Stimulated activated CD8-positive, alpha-beta memory T cell treated with anti-CD3 and anti-CD28 coated beads, Interleukin-15, amount 100 ng/mL, for 4 hours (primary cell): ENCODE measurements around the gene RGS14.

Experiments used
- DNase-seq, 2 donors: peaks; one replicate each; pipeline ENCODE4 v3.0.0-alpha.2; 2020; ENCODE audit warnings: low read depth in 2 of 2

RGS14 gene

GRCh38 chr5:177378884-177379883 lies 21.5 kb downstream of the RGS14 start:
- no peak for DNase-seq

GRCh38 chr5:177380805-177381126 lies 23.0 kb downstream of the RGS14 start:
- no peak for DNase-seq

GRCh38 chr5:177382423-177383029 lies 24.8 kb downstream of the RGS14 start:
- no peak for DNase-seq

GRCh38 chr5:177383181-177383580 lies 25.5 kb downstream of the RGS14 start:
- DNase-seq: no peak

- no peak for DNase-seq
These were observed 26.4 kb downstream of the RGS14 start, which contains the start of gene SLC34A1 for GRCh38 chr5:177384134-177384533. Gene SLC34A1, plus strand, starts transcription at chr5:177384434. Its CDS starts 1,308 bp downstream, at chr5:177385742.

GRCh38 chr5:177385720-177386119 lies 28.0 kb downstream of the RGS14 start:
- no peak for DNase-seq

DNA sequence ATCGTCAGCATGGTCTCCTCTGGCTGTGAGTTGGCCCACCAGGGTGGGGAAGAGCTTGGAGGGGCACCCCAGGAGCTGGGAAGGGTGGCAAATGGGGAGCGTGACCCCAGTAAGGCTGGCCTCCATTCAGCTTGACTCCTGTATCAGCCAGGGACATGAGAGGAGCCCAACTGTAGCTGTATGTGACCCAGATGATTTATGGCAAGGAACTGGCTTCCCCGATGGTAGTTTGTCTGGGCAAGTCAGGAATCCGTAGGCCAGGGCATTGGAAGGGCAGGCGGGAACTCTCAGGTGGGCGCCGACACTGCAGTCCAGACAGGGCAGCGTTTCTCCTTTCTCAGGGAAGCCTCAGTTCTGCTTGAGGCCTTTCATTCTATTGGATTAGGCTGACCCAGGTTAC lies 28.8 kb downstream of the RGS14 start:
- DNase-seq: no peak

GRCh38 chr5:177387405-177387804 lies 29.7 kb downstream of the RGS14 start:
- DNase-seq: no peak

DNA sequence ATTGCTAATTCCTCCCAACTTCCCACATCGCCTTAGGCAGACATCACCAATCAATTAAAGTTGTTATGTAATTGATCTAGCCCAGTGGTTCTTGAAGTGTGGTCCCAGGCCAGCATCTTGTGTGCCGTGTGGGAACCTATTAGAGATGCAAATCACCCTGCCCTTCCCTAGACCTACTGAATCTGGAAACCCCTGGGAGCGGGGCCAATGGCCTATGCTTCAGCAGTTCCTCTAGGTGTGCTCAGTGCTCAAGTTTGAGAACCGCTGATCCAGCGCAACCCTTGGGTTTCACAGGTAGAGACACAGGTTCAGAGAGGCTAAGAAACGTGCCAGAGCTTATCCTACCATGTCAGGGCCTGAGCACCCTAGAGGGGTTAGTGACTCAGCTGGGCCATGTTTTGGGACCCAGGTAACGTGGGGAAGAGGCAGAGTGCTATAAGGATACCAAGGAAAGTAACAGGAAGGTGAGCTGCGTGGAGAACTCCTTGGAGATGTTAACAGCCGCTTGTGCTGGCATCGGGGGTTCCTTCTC lies 30.9 kb downstream of the RGS14 start:
- DNase-seq: no peak

DNA sequence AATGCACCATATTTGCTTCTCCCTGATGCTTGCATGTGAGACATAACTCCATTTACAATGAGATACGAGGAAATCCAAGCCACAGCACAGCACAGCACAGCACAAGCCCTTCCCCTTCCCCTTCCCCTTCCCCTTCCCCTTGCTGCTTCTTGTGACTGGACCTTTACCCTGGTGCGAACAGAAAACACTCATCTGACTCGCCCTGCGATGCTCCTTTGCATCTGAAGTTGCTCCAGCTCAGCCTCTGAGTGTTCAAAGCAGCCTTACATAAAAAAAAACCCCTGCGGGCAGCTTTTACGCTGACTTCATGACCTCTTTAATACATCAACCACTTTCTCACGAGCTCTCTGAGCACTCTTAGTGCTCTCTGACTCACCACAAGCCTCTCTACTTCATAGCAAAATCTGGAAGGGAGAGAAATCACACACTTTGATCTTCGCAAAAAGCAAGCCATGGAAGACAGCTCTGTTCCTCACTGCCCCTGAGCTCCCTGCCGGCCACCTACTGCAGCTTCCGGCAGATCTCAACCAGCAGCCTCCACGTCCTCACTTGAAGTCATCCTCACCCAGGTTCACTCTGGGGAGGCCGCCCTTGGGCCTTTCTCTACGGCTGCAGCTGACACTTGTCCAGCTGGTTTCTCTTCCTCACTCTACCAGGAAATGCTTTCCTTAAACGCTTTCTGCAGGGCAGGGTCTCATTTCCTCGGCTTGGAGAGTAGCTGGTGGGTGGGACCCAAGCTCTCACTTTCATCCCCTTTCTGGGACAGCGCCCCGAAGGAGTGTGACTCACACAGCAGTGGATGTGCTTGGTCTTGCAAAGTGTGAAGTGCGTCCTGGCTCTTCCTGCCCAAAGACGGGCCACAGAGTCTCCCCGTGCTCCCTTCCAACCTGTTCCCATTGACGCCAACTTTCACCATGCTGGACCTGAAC lies 31.8 kb downstream of the RGS14 start:
- peak in 1 of 2 donors; percentile 33 for DNase-seq

DNA sequence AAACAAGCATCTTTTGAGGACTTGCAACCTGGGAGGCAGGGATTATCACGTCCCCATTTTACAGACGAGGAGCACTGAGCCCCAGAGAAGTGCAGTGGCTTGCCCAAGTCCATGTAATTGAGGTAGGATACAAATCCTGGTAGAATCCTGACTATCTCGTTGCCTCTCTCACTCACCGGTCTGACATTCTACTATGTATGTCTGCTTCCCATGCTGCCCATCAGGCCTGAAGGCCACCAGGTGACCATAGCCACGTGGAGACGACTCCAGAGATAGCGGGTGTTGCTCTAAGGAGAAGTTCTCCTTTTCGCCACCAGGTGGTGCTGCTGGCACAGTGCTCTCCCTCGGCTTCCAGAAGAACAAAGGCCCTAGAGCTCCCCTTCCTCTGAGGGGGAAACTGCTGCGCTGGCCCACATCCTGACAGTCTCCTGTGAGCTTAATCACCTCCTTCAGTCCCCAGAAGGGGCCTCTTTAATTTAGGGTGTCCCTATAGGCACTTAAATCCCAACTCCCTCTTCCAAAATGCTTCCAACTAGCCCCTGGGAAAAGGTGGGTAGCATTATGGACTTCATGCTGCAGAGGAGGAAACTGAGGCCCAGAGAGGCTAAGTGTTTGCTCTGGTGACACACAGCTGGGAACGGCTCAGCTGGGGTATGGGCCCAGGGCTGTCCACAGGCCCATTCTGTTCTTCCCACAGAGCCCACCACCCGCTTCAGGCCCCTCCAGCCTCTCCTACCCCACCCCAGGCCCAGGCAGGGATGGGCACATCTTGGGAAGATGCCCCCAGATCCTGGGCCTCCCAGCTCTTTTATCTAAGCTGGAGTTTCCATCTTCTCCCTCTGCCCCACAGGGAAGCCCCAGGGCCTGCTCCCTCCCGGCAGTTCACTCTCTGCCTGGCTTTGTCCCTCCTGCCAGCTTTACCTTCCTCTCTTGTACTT lies 32.9 kb downstream of the RGS14 start:
- peak; percentile 60 to 72 for DNase-seq

DNA sequence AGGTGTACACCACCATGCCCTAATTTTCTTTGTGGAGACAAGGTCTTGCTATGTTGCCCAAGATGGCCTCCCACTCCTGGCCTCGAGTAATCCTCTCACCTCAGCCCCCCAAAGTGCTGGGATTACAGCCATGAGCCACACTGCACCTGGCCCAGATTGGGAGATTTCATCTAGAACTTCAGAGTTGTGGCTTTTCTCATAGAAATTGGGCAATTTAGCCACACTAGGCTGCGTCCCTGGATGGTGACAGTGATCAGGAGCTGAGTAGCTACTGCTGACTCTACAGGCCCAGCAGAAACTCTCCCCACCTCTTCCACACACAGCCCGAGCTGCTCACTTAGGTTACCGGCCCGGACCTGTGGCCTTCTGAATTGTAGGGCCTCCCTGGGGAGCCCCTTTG lies 35.0 kb downstream of the RGS14 start:
- DNase-seq: no peak

DNA sequence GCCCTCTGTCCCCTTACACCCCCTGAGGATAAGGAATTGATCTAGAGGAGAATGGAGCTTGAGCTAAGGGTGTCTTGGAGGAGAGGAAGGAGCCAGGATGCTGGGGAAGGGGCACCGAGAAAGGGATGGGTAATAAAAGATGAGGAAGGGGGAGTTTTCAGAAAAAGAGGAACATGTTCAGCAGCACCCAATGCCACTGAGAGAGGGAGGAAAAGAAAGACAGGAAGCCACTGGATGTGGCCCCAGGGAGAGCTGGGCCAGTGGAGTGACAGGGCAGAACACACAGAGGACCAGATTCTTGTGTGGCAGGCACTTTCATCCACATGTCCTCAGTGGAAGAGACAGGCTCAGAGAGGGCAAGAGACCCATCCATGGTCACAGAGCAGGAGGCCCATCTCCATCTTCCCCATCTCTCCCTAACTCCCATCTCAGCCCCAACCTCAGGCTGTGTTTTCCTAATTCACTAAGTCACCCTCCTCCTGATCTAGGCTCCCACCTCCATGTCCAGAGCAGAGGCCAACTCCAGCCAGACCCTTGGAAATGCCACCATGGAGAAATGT lies 35.6 kb downstream of the RGS14 start:
- DNase-seq: no peak

- no peak for DNase-seq
These were observed 36.3 kb downstream of the RGS14 start for GRCh38 chr5:177393990-177394389.

GRCh38 chr5:177396078-177396477 lies 38.4 kb downstream of the RGS14 start:
- DNase-seq: no peak

DNA sequence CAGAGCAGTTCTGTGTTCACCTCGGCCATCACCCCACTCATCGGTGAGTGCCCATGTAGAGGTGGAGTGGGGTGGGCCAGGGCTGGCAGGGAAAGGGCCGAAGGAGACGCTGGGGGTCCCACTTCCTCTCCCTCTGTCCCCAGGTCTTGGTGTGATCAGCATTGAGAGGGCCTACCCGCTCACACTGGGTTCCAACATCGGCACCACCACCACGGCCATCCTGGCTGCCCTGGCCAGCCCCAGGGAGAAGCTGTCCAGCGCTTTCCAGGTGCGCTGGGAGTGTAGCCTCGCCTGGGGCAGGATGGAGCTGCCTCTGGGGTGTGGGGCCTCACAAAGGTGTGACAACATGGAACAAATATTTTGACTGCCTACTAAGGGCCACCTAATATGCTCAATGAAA lies 39.1 kb downstream of the RGS14 start:
- no peak for DNase-seq

- DNase-seq: no peak
These were observed 40.2 kb downstream of the RGS14 start for GRCh38 chr5:177397875-177398390.

GRCh38 chr5:177399997-177400868 lies 42.5 kb downstream of the RGS14 start, which contains the start of gene PFN3:
Gene PFN3, minus strand, starts transcription at chr5:177400661. Its CDS starts 85 bp downstream, at chr5:177400576.
- DNase-seq: no peak
